AG08395 (cell line): ENCODE data around the gene NAV1.
A peak's percentile ranks its signal among the peaks of the same experiment; 100 is the strongest.
"Not testable (repeated sequence)": the region's sequence is repeated elsewhere in the genome, so short reads cannot be mapped to it uniquely, and the experiment has no call there.

Experiments
- DNase-seq: peaks from one replicate; pipeline ENCODE4 v3.0.0; 2012; ENCODE audit warnings: mixed read lengths, low spot score

NAV1 gene

GRCh38 chr1:201504799-201505502 lies 34.0 kb upstream of the NAV1 start:
- no peak for DNase-seq

GRCh38 chr1:201505503-201505890 lies 33.4 kb upstream of the NAV1 start:
- DNase-seq = peak; percentile 42

- no peak for DNase-seq
Measured at GRCh38 chr1:201506092-201506491, 32.8 kb upstream of the NAV1 start.

- peak; percentile 94 for DNase-seq
Measured at GRCh38 chr1:201506557-201507359, 32.2 kb upstream of the NAV1 start, which contains the start of gene CSRP1. CSRP1 (minus strand) TSS chr1:201507123; CDS start chr1:201496303, 10,820 bp downstream.

- DNase-seq = no peak
Measured at GRCh38 chr1:201507360-201507675, 31.6 kb upstream of the NAV1 start.

- DNase-seq = peak; percentile 30
Measured at GRCh38 chr1:201508809-201509208, 30.1 kb upstream of the NAV1 start.

- DNase-seq = no peak
Measured at GRCh38 chr1:201509601-201510374, 29.1 kb upstream of the NAV1 start.

- no peak for DNase-seq
Measured at GRCh38 chr1:201510734-201511133, 28.2 kb upstream of the NAV1 start.

GRCh38 chr1:201511396-201511940 lies 27.5 kb upstream of the NAV1 start:
- no peak for DNase-seq

GRCh38 chr1:201511941-201512539 lies 26.9 kb upstream of the NAV1 start:
- peak; percentile 34 for DNase-seq

GRCh38 chr1:201513498-201514243 lies 25.3 kb upstream of the NAV1 start:
- no peak for DNase-seq

GRCh38 chr1:201514466-201514865 lies 24.5 kb upstream of the NAV1 start:
- DNase-seq = no peak

- DNase-seq = no peak
Measured at GRCh38 chr1:201515062-201515750, 23.7 kb upstream of the NAV1 start.

- DNase-seq = no peak
Measured at GRCh38 chr1:201515895-201516294, 23.0 kb upstream of the NAV1 start.

GRCh38 chr1:201516511-201517127 lies 22.3 kb upstream of the NAV1 start:
- no peak for DNase-seq

GRCh38 chr1:201517631-201518030 lies 21.3 kb upstream of the NAV1 start:
- DNase-seq = no peak

- no peak for DNase-seq
Measured at GRCh38 chr1:201518071-201518470, 20.9 kb upstream of the NAV1 start.

- DNase-seq = not testable (repeated sequence)
Measured at GRCh38 chr1:201520046-201520575, 18.8 kb upstream of the NAV1 start.

GRCh38 chr1:201525193-201525778 lies 13.6 kb upstream of the NAV1 start:
- DNase-seq = no peak

- no peak for DNase-seq
Measured at GRCh38 chr1:201527879-201528278, 11.0 kb upstream of the NAV1 start.
